ENCODE results near the gene MAPK4.

MAPK4 gene

DNA sequence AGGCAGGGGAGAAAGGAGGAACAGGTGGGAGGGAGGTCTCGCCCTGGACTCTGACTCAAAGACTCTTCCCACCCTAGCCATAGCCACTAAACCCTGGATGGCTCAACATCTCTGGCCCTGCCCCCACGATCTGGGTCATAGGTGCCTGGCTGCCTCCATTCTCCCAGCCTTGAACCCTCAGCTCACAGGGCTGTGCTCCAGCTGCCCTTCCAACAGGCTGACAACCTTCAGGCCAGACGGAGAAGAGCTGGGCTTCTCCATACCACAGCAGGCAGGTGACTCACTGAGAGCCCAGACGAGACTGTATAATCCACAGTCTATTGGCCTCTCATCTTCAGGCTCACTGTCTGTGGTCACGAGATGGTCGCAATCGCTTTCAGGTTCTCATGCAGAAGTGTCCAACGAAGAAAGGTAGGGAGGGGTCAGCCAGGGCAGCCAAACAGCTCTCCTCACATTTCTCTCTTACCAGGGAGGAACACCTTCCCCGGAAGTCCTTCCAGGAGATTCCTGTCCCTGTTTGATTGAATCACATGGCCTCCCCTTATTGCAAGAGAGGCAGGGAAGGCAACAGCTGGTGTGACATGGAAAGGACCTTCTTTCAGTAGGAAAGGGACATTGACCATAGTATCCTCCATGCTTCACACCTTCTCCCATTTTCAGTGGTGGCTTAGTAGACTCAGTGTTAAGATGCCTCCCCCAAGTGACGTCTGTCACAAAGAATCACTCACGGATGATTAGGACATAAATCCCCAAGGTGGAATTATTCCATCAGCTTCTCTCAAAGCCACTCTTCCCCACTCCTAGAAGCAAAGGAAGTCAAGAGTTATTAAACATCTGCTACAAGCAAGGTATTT is 159.8 kb downstream of the MAPK4 start:
- DNase-seq (ENCODE audit: low read depth in 2 of 2), result no peak

DNA sequence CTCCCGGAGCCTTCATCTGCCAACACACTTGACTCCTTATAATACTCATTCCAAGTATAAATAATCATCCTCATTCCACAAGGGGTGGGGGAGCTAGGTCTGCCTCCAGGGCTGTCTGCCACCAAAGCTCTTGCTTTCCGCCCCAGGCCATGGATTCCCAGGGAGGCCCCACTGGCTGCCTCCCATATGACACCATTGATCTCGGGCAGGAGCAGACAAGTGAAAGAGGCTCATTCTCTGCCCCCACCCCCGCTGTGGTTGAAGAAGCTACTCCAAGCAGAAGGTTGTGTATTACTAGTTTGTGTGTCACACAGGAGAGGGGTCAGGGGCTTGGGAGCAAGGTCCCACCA is 160.4 kb downstream of the MAPK4 start:
- DNase-seq (ENCODE audit: low read depth in 2 of 2), result no peak

DNA sequence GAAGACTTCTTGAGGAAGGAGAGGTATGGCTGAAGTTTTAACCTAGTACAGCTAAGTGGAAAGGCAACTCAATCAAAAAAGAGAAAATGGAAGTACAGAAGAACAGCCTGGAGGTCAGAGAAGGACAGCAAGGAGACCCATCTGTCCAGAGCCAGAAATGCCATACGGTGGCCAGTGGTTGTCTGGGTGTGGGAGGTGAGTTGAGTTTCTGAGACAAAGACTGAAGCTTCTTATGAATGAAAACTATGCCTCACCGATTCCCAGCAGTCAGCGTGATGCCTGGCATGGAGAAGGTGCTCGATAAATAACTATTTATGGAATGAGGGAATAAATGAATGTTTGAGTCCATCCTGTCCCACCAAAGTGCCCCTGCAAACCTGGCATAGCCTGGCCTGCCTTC is 161.1 kb downstream of the MAPK4 start:
- no peak for DNase-seq (ENCODE audit: low read depth in 2 of 2)

DNA sequence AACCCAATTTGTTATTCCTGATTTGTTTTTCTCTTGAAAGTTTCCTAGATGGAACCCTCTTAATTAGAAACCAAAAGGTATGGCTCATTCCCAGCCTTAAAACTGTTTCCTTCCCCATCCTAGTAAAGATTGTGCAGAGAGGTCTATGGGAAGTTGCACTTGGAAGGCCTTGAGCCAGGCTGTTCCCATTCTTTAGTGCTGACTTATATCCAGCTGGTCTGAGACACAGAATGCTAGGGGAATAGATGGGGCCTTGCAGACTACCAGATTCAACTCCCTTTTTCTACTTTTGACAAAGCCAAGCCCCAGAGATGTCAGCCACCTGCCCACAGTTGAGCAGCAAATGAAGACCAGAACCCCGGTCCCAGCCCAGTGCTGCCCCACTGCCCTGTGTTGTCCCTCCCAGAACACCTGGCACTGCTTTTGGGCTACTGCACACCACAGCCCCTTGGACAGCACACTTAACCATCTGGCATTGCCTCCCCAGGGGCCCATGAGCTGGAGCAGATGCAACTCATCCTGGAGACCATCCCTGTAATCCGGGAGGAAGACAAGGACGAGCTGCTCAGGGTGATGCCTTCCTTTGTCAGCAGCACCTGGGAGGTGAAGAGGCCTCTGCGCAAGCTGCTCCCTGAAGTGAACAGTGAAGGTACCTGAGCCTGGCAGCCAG is 161.7 kb downstream of the MAPK4 start:
- DNase-seq (ENCODE audit: low read depth in 2 of 2), result no peak

DNA sequence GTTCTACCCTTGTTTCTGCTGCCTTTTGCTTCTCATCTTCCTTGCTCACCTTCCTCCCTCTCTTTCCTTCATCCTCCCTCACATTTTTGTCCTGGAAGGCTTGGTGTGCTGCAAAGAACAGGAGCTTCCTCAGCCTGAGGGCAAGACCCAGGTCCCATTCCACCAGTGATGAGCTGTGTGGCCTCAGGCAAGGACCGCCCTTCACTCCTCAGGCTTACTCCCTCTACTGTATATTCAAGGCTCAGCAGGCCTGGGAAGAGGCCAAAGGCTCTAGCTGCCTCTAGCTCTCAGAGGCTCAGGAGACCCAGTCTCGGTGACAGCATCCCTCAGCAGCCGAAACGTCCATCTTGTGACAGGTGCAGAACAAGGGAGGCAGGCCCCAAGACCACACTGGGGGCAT is 162.4 kb downstream of the MAPK4 start:
- DNase-seq (ENCODE audit: low read depth in 2 of 2), result no peak

DNA sequence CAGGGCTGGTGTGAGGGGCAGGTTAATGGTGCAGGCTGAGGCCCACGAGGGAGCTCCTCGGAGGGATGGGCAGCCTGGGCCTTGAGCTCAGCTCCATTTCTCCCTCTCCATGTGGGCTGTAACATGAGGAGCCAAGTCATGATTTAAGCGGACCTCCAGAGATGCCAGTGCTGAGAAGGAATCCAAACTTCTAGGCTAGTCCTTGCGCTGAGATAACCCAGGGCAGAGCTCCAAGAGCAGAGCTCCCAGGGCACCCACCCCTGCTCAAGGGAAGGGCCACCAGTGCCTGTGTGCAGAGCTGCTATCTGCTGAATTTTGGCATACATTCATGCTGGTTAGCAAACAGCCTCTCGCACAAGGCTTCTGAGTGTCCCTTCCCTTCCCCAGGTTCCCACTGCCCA is 164.9 kb downstream of the MAPK4 start:
- DNase-seq (ENCODE audit: low read depth in 2 of 2), result no peak

DNA sequence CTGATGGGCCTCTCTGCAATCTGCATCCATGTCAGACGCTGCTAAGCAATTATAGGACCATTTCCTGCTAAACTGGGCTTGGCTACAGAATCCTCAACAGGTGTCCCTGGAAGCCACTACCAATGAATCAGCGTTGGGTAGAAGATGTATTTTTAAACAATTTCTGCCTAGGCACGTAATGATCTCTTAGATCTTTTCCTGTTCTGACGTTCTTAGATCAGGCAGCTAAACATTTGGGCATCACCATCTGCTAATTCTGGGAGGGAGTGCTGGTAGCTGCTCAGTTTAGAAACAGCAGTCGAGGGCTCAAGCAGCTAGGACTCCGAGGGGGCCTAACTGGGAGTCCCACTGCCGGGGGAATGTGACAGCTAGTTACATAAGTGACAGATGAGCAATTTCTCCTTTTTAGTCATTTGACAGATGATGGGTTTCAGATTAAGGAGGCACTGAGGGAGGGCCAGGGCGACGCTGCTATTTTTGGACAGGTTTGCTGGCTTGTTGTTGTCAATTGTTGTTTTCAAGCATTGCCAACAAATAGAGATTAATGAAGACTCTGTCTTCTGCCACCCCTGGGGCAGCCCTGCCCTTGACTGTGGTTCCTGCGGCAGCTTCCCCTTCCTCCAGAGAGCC is 167.2 kb downstream of the MAPK4 start:
- DNase-seq (ENCODE audit: low read depth in 2 of 2), result no peak

DNA sequence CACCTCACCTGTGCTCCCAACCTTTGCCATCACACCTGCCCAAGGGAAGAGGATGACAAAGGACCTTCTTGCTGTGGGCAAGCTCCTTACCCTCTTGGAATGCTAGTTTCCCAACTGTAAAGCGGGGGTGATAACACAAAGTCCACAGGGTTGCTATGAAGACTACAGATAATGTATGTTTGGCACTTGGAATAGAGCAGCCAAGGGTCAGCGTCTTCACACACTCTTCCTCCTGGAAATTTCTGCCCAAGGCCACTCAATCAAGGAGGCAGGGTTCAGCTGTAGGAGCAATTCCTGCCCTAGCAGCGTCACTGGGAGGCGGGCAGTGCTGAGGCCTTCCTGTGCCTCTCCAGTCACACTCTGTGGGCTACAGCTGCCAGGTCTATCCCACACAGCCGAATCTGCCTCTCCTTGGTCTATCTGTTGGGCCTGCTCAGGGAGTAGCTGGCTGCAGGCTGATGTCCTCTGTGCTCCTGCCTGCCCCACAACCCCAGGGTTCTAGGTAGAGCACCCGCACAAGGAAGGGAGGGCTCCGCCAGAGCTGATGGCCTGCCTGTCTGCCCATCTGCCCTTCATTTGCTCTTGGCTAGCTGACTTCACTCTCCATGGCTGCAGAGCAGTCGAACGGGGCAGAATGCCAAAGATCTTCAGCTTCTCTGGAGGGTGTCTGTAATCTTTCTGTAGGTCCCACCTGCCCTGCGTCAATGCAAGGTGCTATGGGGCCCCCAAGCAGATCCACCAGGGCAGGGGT is 168.0 kb downstream of the MAPK4 start:
- no peak for DNase-seq (ENCODE audit: low read depth in 2 of 2)

DNA sequence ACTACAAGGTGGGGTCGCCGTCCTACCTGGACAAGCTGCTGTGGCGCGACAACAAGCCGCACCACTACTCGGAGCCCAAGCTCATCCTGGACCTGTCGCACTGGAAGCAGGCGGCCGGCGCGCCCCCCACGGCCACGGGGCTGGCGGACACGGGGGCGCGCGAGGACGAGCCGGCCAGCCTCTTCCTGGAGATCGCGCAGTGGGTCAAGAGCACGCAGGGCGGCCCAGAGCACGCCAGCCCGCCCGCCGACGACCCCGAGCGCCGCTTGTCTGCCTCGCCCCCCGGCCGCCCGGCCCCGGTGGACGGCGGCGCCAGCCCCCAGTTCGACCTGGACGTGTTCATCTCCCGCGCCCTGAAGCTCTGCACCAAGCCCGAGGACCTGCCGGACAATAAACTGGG is 169.5 kb downstream of the MAPK4 start:
- no peak for DNase-seq (ENCODE audit: low read depth in 2 of 2)

DNA sequence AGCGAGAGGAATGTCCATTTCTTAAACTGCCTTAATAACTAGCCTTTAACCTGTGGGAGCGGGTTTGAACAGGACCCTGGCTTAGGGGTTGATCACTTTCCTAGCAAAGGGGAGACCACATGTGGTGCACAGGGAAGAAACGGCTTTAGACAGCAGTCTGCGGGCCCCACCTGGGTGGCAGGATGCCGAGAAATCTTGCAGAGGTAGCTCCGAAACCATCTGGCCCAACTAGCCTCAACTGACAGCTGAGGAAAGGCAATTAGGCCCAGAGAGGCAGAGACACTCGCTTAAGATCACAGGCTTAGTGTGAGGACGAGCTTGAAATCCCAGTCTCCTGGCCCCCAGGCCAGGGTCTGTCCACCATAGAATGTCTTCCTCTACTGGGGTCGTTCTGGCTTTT is 170.1 kb downstream of the MAPK4 start:
- DNase-seq (ENCODE audit: low read depth in 2 of 2), result no peak

DNA sequence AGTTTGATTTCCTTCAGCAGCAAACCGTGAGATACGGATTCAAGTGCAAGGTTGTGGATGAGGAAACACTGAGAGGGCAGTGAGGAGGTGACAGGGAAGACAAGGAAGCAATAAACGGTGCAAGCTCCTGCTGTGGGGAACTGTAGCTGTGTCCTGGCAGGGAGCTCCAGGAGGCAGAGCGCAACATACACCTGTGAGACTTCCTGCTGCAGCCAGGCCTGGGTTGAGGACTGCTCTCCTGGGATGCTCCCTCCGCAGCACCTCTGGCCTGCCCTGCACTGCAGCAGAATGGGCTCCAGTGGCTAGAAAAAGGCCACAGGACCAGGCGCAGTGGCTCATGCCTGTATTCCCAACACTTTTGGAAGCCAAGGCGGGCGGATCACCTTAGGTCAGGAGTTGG is 174.5 kb downstream of the MAPK4 start:
- no peak for DNase-seq (ENCODE audit: low read depth in 2 of 2)

DNA sequence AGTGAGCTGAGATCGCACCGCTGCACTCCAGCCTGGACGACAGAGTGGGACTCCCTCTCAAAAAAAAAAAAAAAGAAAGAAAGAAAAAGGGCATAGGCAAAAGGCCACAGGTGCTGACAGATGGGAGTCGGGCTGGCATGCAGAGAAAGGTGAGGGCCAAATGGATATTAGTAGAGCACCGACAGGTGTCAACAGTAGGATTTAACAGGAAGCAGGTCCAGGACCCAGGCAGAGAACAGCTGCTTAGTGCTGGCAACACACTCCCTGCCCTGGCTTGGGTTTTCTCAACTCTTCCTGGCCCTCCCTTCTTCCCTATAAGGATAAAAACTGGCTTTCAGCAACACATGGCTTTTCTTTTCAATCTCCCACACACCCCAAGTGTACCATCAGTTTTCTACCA is 175.0 kb downstream of the MAPK4 start:
- DNase-seq (ENCODE audit: low read depth in 2 of 2), result no peak

DNA sequence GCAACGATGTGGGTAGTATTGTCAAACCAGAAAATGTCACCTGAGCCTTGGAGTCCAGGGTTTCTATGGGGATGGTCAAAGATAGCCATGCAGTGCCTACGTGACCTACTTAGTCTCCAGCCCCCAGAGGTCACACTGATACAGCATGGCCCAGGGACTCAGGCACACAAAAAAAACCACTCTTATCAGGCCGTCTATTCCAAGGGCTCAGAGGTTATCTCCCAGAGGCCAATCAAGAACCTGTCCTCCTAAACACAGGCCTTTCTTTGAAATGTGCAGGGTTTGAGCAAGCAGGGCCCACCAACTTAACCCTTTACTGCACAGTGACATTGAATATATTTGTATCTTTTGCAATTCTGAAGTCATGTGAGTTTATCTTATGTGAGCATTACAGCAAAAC is 177.2 kb downstream of the MAPK4 start:
- DNase-seq (ENCODE audit: low read depth in 2 of 2), result no peak

DNA sequence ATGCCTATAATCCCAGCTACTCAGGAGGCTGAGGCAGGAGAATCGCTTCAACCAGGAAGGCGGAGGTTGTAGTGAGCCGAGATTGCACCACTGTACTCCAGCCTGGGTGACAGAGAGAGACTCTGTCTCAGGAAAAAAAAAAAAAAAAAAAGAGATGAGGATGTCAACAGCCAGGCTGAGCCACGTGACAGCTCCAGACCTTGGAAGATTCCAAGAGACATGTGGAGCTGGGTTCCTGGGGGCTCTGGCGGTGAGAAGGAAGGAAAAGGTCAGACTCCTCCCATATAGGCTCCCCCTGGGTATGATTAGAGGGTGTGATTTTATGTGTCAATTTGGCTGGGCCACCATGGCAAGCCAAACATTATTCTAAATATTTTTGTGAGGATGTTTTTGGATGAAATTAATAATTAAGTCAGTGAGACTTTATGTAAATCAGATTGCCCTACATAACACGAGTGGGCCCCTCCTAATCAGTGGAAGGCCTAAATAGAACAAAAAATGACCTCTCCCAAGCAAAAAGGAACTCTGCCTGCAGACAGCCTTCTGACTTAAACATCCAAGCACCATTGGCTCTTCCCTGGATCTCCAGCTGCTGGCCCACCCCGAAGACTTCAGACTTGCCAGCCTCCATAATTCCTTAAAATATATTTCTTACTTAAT is 178.3 kb downstream of the MAPK4 start:
- no peak for DNase-seq (ENCODE audit: low read depth in 2 of 2)

DNA sequence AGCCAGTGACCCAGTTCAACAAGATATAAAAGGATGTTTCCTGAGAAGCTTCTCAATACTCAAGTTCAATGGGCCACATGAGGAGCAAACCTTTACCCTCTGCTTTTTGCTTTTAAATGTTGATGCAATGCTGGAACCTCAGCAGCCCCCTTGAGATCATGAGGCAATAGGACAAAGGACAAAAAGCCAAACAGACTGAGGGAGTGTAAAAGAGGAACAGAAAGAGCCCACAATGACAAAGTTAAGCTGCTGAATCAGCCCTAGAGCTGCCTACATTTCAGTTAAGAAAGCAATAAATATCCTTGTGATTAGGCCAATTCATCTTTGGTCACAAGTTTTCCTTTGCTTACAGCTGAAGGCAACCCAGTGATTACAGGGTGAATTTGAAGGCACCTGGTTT is 183.1 kb downstream of the MAPK4 start:
- DNase-seq (ENCODE audit: low read depth in 2 of 2), result no peak

DNA sequence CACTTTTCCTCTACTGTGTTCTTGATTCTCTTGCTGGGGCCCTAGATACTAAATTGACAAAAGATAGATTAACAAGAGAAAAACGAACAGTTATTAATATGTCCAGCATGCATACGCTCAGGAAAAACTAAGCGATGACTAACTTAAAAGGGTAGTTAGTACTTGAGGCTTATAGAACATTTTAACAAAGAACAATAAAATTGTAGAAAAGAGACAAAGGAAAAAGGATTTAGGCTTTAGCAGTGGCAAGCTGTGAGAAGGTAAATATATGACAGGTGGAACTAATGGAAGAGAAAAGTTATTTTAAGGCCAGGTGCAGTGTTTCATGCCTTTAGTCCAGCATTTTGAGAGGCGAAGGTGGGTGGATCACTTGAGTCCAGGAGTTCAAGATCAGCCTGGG is 184.4 kb downstream of the MAPK4 start:
- no peak for DNase-seq (ENCODE audit: low read depth in 2 of 2)

DNA sequence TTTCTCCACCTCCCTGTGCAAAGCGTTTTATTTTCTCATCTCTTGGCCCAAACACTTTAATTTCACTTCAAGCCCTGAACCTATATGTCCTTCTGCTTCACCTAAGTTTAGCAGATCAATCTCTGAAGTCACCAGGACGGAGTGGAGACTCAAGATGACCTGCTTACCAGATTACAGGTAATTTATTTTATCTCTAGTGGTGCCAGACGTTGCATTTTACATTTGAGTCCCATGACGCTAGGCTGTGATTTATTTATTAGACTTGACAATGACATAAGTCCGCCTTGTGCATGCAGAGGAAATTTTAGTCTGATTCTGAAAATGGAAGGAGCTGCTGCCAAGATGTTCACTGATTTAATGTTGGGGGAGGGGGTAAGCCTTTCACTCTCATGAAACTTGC is 186.1 kb downstream of the MAPK4 start:
- DNase-seq (ENCODE audit: low read depth in 2 of 2), result no peak

DNA sequence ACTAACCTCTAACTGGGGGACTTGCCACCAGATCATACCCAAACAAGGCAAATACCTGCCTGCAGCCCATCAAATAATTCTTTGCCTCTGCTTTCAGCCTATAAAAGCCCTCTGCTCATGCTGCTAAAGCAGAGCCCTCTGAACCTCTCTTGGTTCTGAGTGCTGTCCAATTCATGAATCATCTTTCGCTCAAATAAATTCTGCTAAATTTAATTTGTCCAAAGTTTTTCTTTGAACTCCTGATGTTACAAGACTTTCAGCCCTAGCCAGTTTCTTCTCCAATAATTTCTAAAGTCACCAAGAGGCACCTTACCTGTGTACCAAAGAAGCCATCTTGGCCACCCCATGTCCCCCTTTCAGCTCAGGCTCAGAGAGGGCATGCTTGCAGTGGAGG is 188.0 kb downstream of the MAPK4 start:
- DNase-seq (ENCODE audit: low read depth in 2 of 2), result no peak

DNA sequence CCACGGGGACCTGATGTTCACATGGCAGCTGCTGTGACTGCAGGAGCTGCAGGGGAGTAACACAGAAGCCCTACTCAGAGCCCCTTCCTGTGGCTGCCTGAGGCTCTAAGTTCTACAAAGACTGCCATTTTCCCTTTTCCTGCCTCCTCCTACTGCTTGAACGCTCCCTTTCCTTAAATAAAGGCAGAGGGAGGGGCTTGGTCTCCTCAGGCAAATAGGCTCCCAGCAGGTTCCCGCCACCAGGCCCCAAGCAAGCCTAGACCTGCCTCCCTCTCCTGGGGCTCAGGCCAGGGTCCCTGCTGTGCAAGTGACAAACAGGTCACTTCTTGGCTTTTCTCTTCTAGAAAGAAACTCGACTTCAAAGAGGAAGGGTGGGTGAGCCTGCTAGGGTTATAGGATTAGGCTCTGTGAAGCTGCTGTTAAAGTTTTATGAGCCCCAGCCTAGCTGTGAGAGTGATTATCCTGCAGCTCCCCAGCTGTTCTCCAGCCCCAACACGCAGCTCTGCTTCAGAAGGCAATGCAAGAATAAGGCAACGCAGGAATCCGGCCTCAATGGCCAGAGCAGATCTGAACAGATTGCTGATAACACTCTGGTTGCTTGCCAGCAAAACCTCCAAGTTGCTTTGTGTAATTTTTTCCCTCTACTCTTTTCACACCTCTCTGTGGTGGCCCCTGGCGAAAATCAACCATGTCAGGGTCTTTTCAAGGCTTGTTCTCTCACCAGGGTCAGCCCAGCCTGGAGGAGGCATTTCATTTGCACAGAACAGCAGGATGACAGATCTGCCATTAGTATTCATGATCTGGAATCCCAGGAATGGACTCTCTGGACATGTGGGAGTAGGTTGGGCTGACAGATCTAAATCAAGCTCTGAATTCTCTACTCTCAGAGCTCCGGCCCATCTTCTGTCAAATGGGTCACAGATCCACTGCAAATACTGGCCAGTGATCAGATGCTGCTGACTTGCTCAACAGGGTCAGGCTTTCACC is 188.6 kb downstream of the MAPK4 start:
- no peak for DNase-seq (ENCODE audit: low read depth in 2 of 2)

DNA sequence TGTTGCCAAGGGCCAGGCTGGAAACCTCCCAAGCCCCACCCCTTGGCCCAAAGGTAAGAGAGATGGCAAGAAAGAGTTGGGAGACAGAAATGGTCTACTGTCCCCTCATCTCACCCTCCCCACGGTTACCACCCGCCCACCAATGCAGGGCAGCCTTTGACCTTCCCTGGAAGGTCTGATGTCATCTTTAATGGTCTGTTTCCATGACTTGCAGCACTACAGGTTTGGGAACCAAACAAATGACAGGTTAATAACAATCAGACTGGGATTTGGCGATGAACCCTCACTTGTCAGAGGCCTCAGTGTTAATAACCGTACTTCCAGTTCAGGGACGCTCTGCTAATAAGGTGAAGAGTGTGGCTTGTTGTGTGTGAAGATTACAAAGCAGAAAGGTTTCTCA is 189.5 kb downstream of the MAPK4 start:
- no peak for DNase-seq (ENCODE audit: low read depth in 2 of 2)

DNA sequence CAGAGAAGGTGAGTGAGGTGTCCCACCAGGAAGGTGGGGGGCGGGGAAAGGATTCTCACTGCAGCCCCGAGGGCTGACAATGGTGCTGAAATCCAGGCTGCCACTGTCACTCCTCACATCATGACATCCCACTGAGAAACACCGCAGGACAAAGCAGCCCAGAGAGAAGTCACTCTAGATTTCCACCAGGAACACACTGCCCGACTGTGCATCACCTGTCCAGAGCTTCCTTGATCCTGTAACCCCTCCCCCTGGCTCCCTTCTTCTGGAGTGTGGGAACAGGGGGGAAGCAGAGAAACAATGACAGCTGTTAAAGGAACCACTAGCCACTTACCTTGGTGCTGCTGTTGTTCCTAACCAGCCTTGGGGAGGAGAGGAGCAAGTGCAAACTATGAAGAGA is 190.1 kb downstream of the MAPK4 start:
- DNase-seq (ENCODE audit: low read depth in 2 of 2), result no peak
